GDM1 (cell line): ENCODE data around the gene CAPN8.
A peak's percentile ranks its signal among the peaks of the same experiment; 100 is the strongest.

Source experiments
- DNase-seq: peaks from one replicate; lab custom pipeline; 2025; lab: John Stamatoyannopoulos, UW

CAPN8 gene

GRCh38 chr1:223665592-223666312 lies at the start of gene CAPN8:
Gene CAPN8 (minus strand): TSS chr1:223665701. CDS start chr1:223665646, 55 bp downstream.
- DNase-seq: no peak

GRCh38 chr1:223714849-223715603 lies 49.5 kb upstream of the CAPN8 start:
- no peak for DNase-seq

GRCh38 chr1:223714421-223714724 lies 48.9 kb upstream of the CAPN8 start:
- no peak for DNase-seq

- DNase-seq: no peak
These were observed 48.3 kb upstream of the CAPN8 start for GRCh38 chr1:223713546-223714420.

- DNase-seq: no peak
These were observed 47.5 kb upstream of the CAPN8 start for GRCh38 chr1:223712850-223713474.

- peak; percentile 61 for DNase-seq
These were observed 46.8 kb upstream of the CAPN8 start, which contains the start of gene CAPN2 for GRCh38 chr1:223712194-223712849. Gene CAPN2 (plus strand): TSS chr1:223712539. CDS start chr1:223712641, 102 bp downstream.

GRCh38 chr1:223711747-223712193 lies 46.3 kb upstream of the CAPN8 start:
- DNase-seq: no peak

GRCh38 chr1:223711173-223711572 lies 45.7 kb upstream of the CAPN8 start:
- no peak for DNase-seq

- no peak for DNase-seq
These were observed 45.0 kb upstream of the CAPN8 start for GRCh38 chr1:223710179-223711133.

- no peak for DNase-seq
These were observed 44.1 kb upstream of the CAPN8 start for GRCh38 chr1:223709598-223709997.

- DNase-seq: no peak
These were observed 43.3 kb upstream of the CAPN8 start for GRCh38 chr1:223708651-223709268.

- no peak for DNase-seq
These were observed 42.5 kb upstream of the CAPN8 start for GRCh38 chr1:223708001-223708359.

- DNase-seq: no peak
These were observed 41.9 kb upstream of the CAPN8 start for GRCh38 chr1:223707256-223708000.

- DNase-seq: no peak
These were observed 40.8 kb upstream of the CAPN8 start for GRCh38 chr1:223706077-223706973.

GRCh38 chr1:223704921-223705878 lies 39.7 kb upstream of the CAPN8 start:
- no peak for DNase-seq

GRCh38 chr1:223703668-223704013 lies 38.1 kb upstream of the CAPN8 start:
- DNase-seq: no peak
